Cardiac septum (tissue), 1 donor: ENCODE data around the gene GORAB. TPM values are rescaled to one million over a fixed set of nuclear protein-coding genes. Genes with fewer than 3 reads are reported as not detected.

Experiments used
- DNase-seq: peaks from one replicate; pipeline ENCODE4 v3.0.0-alpha.2; 2020; ENCODE audit warnings: low spot score
- intact Hi-C: fragments of 100-400 bp; cut with DNase I; formaldehyde crosslinking; loops from one replicate; pipeline ENCODE4 v1.14.0; 2022
- total RNA-seq: library from RNA; stranded (reverse); fragmentation: NEBNext Ultra II Directional; extraction: Animal tissue kit (Norgen Biotek cat#: 25700); gene quantifications from one replicate; pipeline ENCODE4 v1.2.1, GENCODE V29; 2021
- donor health status: DM: no; HTN: no; CAD: no.

Gene GORAB
- total RNA-seq, 1 donor from 2014 or later: 13.0 TPM

DNA sequence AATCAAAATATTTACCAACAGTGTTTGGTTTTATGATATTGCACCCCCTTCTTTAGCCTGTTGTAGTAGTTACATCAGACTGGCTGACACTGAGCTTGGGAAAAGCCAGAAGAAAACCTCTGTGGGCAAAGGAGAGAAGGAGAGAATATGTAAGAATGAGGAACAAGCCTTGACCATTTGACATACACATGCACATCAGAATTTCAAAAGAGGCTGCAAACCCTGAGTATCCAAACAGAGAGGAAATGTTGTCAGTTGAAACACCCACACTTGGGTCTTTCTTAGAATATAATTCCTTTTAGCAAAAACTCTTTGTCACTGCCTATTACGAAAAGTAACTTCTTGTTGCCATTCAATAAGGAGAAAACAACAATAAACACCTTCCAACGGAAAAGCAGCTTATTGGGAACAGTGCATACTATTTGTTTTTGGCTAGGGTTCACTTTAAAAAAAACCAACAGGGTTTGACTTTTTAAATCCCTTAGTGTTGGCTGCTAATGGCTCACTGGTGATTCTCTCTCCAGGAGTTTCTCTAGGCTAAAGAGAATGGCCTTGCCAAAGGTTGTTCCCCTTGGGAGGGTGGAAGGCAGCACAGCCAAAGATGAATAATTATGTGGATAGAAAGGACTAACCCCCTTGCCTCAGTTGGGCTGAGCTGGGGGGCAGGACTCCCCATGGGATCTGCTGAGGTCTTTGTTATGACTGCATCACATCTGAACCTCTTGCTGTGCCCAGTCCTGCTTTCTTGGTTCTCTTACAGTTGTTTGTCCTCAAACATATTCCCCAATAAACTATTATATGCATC is 48.9 kb downstream of the GORAB start:
- intact Hi-C loops: no loop called here
- DNase-seq: no peak

DNA sequence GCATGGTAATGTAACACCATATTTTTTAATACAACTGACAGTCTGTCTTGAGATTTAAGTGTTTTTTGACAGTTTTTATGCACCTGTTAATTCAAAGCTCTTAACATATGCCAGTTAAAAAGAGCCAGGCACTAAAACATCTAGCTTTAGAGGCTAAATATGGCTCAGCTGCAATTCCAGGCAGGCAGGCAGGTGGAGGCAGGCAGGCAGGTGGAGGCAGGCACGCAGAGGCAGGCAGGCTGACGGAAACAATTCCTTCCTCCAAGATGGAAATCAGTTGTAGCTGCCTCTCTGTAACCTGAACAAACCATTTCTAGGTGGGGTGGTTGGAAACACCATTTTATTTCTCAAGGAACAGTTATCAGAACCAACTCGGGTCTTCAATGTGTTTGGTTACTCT is 51.2 kb downstream of the GORAB start:
- intact Hi-C loops: no loop called here
- DNase-seq: no peak

DNA sequence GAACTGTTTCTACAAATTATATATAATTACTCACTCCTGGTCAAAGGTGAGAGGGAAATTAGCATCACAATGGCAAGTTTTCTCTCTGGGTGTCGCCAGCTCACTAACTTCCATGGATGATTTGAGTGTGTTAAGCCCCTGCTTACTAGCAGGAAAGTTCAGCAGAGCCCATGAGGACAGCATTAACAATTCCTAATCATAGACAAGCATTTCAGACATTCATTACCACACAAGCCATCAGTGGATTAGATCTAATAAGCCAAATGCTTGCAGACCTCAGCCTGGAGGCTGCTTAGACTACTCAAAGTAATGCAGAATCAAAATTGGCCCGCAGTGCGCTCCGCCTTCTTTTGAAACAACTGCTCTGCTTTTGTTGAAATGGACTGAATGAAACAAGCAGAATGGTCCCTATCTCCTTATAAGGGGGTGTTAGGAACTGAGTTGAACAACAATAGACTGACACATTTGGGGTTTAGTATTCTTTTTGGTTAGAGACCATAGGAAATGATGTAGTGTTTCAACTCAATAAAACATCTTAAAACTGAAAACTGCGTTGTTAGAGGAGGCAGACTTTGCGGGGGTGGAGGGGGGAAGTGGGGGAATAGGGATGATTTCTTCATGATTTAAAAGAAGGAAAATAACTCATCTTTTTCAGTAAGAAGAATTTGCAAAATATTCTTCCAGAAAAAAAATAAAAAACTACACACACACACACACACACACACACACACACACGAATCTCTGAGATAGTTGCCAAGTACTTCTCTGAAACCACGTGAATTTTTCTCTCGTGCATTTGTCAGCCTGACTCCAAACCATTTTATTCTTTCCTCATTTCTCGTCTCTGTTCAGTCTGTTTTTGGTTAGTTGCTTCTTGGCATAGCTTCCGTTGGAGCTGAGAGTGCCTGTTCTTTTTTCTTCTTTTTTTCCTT is 54.6 kb downstream of the GORAB start:
- no peak for DNase-seq
- intact Hi-C loops: no loop called here

DNA sequence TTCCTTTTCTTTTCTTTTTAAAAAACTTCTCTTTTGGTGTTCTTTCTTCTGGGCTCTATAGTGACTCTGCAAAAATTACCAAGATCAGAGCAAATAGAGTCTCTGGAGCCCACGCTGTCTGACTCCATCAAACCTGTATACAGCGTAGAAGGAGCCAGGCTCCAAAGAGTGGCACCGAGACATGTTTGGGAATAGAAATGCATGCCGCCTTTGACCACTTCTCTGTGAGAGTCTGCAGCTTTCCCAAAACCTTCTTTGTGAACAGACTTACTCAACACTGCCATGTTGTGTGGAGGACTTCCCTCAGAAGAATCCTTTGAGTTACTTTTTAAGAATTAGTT is 55.3 kb downstream of the GORAB start:
- DNase-seq: no peak
- intact Hi-C loops: no loop called here

DNA sequence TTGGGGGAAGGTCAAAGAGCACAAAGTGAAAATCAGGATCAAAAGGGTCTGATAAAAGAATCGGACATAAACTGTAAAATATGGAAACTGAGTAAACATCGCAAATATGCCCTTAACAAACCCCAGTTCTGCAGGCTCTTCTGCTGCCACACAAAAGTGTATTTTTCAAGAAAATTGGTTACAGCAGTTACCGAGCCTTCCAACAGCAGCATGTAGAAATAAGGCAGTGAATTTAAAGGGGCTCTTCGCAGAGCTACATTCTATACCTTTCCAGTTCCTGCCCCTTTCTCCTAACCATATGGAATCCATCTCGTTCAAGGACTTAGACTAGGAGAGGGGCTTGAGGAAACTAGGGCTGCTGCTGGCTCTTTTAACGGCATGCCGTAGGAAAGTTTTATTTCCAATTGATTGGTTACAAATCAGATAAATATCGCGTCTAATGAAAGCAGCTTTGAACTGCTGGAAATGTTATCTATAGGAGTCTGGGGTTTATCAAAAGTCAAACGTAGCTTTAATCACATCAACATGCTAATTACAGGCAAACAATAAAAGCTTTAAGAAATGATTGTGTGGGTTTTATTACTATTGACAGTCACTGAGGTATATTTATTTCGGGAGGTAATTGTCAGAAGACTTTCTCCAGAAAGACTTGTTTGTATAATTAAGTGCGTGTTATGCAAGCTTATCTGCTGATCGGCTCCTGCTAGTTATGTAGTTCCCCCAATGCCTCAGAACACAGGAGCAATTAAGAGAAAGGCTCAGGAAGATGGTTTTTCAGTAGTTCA is 59.1 kb downstream of the GORAB start:
- DNase-seq: no peak
- intact Hi-C loops: no loop called here

DNA sequence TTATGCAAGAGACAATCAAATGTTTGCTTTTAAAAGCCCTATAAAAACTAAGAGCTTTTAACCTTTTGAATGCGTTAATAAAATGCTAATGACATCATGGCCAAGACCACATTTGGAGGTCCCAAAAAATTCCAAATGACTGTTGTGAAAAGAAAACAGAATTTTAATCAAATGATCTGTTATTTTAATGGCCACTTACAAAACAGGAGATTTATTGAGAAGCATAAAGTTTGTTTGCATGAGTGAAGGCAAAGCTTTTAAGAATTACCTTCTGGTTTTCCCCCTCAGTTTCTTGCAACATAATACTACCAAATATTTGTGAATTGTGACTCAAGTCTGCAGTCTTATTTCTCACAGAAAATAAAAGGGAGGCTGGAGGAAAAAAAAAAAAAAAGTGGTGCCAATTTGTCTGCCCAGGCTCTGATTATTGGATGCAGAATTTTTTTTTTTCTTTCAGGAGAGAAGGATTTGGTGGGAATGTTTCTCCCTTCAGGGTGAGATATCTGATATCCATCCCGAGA is 60.7 kb downstream of the GORAB start:
- DNase-seq: no peak
- intact Hi-C loops: no loop called here

DNA sequence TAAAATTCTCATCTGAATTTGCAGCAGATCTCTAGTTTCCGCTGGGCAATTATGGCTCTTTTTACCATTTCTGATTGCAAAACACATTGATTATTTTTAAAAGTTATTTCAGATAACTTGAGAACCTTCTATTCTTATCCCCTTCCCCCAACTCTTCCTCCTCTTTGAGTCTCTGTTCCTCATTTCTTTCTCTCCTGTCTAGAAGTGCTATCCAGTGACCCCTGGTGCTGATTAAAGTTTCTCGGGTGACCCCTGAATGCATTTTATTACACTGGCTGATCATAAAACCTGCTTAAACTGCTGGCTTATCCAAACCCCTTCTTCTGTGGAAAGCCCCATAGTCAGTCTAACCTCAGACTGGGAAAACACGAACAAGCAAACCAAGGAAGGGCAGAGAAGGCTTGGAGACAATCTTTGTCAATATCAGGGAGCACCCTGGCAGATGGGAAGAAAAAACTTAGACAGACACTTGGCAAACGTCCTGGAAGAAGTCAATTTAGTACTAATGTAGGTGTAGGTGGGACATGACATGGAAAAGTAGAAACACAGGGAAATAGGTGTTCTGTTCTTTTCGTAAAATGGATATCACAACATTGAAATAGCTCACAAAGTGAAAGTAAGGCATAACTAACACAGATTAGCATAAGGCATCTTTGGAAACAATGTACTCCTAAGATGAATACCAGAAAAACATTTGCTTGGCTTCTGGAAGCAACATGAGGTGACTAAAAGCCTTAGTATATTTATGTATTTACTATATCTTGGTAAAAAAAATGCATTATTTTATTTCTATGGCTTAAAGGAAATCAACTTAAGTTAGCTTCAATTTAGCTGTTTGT is 61.4 kb downstream of the GORAB start:
- DNase-seq: no peak
- intact Hi-C loops: no loop called here

DNA sequence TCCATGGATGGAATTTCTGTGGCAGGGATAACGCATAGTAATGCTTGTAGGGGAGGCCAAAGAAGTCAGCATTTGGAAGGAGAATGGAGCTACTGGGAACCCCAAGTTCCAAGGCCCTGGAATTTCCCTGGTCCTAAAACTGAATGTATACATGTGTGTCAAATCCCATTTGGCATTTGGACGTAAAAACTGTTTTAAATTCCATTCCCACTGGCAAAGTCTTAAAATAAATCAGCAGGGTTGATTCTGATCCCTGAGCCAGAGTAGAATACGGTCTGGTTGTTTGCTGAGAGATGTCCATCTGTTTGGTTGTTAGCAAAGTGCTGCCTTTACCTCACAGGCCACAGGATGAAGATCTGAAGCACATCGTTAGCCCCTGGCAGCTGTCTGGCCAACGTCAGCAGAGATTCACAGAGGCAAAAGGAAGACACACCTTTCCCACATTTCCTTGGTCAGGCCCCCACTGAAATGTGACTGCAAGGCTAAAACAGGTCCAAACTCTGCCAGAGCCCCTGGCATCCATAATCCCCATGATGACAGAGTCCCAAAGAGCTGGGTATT is 62.2 kb downstream of the GORAB start:
- DNase-seq: no peak
- intact Hi-C loops: no loop called here

DNA sequence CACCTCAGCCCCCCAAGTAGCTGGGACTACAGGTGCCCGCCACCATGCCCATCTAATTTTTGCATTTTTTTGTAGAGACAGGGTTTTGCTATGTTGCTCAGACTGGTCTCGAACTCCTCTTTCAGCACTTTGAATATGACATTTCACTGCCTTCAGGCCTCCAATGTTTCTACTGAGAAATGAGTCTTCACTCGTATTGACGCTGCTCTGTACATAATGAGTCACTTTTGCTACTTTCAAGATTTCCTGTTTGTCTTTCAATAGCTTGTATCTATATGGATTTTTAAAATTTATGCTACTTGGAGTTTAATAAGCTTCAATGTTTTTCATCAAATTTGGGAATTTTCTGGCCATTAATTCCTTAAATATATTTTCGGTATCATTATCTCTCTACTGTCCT is 64.7 kb downstream of the GORAB start:
- DNase-seq: no peak
- intact Hi-C loops: no loop called here

DNA sequence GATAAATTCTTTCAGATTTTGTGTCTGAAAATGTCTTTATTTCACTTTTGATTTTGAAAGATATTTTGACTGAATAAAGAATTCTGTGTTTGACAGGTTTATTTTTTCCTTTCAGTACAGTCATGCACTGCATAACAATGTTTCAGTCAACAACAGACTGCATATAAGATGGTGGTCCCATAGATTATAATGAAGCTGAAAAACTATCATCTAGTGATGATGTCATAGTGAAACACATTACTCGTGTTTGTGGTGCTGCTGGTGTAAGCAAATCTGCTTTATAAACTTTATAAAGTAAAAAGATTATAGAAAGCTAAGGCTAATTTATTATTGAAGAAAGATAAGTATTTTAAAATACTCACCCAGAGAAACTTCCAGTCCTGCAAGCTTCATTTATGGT is 66.7 kb downstream of the GORAB start:
- intact Hi-C loops: no loop called here
- DNase-seq: no peak

DNA sequence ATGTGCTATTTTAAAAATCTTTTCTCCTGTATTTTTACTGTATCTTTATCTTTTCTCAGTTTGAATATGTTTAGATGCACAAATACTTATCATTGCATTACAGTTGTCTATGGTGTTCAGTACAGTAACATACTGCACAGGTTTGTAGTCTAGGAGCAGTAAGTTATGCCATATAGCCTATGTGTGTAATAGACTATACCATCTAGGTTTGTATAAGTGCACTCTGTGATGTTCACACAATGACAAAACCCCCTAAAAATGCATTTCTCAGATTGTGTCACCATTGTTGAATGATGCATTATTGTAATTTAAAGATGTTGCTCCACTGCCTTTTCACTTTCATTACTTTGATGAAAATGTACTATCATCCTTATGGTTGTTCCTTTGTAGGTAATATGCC is 67.1 kb downstream of the GORAB start:
- intact Hi-C loops: no loop called here
- no peak for DNase-seq

DNA sequence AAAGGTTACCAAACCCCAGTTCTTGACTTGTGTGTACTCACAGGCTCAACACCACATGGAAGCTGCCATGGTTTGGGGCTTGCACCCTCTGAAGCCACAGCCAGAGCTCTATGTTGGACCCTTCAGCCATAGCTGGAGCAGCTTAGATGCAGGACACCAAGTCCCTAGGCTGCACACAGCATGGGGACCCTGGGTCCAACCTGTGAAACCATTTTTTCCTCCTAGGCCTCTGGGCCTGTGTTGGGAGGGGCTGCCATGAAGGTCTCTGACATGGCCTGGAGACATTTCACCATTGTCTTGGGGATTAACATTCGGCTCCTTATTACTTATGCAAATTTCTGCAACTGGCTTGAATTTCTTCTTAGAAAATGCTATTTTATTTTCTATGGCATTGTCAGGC is 69.9 kb downstream of the GORAB start:
- intact Hi-C loops: no loop called here
- no peak for DNase-seq

Other genes with a start within 250 kb of the GORAB start
- 124 TPM for gene PRRX1, start 132.0 kb downstream of the GORAB start, total RNA-seq